ENCODE measurements around the gene ATG2A. TPM values are rescaled to one million over a fixed set of nuclear protein-coding genes. Genes with fewer than 3 reads are reported as not detected.

Gene ATG2A
- total RNA-seq, 1 donor from 2014 or later, result 8.1 TPM

DNA sequence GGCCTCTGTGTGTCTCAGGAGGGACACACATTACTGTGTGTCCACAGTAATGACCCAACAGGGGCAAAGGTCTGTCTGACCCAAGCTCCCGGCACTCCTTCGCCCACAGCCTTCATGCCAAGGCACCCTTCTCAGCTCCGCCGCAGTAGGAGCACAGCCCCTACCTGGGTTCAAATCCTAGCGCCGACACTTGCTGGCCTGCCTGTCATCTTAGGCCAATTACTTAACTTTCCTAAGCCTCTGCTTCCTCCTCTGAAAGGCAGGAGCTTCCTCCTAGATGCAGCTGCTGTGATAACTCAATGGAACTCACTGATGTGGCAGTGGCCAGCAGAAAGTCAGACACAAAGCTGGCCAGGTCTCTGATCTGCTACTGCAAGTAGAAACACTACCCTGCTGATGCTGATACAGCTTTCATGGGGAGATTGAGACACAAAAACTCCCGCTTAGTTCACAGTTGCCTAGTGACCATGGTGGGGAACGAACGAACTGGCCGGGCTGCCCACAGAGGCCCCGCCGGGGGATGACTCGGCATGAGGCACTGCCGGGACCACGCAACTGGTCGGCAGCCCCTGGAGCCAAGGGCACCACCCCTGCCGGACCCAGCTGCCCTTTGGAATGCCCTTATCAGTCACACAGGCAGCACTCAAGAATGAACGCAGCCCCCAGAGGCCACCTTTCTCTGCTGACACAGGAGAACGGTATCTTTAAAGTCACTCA, 46.7 kb downstream of the ATG2A start:
- DNase-seq, result no peak

DNA sequence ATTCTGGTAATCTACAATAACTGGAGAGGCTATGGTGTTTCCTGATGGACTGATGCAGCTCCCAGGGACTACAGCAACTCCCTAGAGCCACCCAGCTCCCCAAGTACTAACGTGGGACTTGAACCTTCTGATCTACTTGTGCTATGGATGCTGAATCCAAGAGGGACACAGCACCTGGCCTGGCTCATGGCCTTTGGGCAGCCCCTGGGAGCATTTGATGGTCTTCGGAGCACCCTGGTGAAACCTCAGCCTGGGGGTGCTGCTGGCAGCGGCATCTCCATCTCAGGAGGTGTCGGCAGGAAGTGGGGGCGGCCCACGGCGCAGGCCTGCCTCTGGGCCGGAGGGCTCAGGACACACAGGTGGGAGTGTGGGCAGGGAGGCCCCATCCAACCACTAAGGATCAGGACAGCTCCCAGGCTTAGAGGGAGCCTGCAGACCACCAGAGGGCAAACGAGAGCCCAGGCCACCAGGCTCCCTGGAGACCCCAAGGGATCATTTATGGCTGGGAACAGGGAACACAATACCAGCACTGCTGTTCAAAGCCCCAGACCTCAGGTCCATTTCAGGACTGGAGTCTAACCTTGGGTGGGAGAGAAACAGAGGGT, 47.3 kb downstream of the ATG2A start:
- no peak for DNase-seq

DNA sequence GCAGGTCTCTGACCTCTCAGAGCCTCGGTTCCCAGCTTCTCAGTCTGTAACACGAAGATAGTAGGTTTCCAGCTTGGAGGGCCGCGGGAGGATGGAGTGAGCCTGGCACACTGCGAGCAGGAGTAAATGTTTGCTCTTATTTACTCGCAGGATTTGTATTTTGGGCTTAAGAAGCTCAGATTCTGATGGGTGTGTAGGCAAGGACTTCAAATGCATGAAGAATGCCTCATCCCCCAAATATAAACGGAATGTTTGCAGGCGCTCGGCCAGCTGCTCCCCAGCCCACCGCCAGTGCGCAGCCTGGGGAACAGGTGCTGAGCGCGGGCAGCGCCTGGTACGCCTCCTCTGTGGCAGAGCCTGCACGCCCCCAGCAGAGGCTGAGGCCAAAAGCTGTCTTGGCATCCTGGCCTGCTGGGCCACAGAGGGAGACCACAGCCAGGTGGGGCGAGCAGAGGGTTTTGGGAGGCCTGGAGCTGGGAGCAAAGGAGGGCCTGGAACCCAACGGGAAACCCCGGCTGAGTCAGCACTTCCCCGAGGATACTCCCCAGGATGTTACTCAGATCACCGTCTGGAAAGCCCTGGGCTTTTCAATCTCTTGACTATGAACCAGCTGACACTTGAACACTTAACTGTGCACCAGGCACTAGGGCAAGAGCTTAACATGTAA, 48.0 kb downstream of the ATG2A start:
- peak; percentile 16 for DNase-seq

DNA sequence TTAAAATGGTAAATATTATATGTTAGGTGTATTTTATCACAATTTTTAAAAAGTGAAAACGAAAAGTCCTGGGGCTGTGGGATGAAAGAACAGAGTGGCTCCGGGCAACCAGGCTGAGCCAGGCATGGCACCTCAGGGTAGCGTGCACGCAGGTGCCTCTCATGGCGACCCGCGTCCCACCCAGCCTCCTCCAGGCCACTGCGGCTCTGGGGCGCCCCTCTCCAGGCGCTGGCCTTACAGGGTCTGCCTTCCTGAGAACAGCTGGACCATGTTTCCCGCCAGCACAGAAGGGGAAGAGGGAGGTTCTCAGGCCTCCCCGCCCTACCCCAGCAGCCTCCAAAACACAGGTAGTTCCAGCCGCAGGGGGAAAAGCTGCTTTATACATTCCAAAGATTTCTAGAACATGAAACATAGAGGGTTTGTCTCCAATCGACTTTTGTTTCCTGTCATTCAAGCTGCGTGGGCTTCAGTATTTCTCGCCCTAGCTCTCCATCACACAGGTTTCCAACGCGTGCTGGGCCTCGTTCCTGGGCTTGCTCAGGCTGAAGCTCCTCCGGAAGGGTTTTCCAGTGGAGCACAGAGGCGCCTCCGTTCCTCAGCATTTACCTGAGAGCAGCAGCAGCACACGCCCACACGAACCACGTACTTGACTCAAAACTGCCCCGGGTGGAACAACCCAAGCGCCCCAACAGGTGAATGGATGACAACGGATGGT, 49.1 kb downstream of the ATG2A start:
- no peak for DNase-seq

DNA sequence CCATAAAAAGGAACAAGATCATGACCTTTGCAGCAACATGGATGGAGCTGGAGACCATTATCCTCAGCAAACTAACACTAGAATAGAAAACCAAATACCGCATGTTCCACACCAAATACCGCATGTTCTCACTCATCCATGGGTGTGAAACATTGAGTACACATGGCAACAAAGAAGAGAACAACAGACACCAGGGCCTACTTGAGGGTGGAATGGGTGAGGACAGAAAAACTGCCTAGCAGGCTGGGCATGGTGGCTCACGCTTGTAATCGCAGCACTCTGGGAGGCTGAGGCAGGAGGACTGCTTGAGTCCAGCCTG, 50.9 kb downstream of the ATG2A start:
- no peak for DNase-seq

DNA sequence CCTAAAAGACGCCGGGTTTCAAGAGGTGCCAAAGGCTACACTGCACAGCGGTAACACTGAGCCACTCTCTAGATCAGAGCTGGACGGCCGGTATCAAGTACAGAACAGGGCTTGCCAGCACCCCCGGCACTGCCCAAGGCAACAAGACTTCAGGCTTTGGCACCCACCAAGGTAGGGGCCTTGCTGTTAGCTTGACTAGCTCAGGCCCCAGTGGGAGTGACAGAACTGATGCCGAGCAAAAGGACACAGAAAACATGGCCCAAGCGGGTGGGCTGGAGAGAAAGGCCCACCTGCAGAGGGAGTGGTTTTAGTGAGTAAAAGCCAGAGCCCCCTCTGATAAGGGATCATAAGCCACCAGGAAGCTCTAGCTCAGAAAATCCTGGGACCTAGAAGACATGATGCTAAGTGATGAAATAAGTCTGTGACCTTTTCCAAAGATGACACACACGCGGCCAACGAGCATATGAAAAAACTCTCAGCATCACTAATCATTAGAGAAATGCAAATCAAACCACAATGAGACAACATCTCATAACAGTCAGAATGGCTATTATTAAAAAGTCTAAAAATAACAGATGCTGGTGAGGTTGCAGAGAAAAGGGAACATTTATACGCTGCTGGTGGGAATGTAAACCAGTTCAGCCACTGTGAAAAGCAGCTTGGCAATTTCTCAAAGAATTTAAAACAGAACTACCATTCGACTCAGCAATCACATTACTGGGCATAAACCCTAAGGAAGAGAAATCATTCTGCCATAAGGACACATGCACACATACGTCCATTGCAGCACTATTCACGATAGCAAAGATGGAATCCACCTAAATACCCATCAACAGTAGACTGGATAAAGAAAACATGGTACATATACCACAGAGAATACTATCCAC, 51.5 kb downstream of the ATG2A start:
- no peak for DNase-seq

DNA sequence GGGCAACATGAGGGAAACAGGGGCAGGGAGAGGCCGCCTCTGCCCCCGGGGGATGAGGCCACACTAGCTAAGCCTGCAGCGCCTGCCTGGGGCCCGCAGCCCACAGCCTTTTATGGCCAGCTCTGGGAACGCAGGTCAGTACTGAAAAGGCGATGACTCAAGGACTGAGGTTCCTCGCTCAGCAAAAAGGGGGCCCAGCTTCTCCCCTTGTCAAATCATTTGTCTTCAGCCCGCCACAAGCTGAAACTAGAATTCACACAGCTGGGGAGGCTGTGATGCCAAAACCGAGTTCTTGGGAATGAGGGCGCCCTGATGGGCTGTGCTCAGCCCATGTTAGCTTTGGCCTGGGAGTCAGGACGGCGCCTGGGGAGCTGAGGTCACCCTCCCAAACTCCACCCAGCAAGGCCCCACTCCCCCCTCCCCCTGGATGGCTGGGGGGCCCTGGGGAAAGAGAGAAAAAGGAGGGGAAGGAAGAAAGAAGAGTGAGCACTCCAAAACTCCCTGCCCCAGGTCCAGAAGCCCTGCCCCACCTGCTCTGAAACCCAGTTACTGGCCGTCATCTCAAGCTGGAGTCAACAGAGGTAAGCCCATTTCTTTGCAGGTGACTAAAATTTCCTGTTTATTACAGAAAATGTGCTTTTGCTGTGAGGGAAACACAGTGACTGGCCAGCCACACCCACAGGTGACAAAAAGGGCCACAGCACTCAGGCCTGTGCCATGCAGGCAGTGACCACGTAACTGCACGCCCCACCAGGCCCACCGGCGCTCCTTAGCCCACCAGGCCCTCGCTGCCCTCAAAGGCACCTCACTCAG, 52.3 kb downstream of the ATG2A start:
- peak; percentile 44 for DNase-seq

DNA sequence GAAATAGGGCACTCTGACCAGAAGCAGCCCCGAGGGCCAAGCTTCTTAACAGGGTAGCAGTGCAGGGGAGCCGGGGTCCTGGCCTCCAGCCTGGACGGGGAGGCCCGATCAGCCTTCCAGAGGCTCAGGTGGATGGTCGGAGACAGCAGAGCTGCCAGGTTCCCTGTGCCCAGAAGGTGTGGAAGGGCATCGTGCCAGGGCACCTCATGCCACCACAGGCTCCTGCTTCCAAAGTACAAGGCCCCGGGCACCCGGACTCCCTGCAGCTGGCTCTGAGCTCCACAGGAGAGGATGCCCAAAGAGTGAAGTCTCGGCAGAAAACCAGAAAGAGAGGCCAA, 52.9 kb downstream of the ATG2A start:
- DNase-seq, result no peak

DNA sequence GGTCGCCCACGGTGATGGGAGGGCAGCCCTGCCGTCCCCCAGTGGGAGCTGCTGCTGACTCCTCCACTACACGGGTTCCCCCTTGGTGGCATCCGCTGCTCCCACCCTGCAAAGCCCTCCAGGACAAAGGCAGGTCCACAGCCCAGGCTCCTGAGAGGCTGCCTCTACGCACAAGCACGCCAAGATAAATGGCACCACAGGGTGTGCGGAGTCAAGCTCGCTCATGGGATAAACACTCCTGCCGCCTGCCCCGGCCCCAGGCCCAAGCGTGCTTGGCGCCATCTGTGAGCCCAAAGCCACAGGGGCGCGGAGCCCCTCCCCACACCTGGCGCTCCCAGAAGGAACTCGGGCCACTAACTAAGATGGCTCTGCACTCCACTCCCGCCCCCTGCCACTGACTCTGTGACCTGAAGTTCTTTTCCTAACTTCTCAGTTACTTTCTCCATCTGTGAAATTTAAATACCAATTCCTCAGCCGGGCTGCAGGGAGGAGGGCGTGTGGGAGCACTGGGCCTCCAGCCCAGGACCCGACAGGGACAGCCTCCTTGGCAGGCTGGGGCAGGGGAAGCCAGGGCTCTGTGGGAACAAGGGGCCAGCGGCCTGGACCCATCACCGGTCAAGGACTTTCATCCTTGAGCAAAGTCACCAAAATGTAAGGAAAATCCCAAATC, 53.5 kb downstream of the ATG2A start:
- no peak for DNase-seq

DNA sequence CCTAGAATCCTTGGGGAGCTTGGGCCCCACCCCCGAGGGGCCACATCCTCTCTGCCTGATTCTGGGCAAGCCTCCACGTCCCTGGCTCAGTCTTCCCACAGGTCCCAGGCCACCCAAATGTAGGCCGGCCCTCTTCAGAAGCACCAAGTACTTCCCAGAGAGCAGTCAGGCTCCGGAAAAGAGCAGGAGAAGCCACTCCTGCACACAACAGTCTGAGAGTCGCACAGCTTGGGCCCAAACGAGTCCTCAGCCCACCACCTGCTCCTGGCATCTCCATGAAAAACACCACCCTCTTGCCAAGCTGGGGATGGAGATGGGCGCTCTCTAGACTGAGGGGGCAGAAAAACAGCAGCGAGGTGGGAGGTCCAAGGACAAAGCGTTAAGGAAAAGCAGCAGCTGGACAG, 54.0 kb downstream of the ATG2A start:
- no peak for DNase-seq

DNA sequence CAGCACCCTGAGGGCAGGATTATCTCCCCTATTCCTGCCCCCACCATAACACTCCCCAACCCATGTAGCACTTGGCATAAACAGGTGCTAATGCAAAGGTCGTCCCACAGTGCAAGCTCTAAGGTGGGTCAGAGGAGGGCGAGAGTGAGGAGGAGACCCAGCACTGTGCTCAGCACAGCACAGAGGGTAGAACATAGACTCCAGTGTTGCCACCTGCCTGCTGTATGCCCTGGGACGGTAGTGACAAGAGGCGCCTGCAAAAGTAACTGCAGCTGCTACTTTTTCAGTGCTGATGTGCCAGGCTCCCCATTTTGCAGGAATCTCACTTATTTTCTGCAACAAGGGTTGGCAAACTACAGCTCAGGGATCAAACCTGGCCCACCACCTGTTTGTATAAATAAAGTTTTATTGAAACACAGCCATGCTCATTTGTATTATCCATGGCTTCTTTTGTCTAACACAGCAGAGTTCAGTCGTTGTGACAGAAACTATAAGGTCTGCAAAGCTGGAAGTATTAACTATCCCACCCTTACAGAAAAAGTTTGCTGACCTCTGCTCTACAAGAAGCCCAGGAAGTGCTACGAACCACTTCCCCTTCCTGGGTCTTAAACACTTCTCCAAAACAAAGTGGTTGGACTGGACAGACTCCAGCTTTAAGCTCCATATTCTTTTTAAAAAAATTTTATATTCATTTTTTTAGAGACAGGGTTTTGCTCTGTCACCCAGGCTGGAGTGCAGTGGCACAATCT, 55.6 kb downstream of the ATG2A start:
- DNase-seq, result no peak

DNA sequence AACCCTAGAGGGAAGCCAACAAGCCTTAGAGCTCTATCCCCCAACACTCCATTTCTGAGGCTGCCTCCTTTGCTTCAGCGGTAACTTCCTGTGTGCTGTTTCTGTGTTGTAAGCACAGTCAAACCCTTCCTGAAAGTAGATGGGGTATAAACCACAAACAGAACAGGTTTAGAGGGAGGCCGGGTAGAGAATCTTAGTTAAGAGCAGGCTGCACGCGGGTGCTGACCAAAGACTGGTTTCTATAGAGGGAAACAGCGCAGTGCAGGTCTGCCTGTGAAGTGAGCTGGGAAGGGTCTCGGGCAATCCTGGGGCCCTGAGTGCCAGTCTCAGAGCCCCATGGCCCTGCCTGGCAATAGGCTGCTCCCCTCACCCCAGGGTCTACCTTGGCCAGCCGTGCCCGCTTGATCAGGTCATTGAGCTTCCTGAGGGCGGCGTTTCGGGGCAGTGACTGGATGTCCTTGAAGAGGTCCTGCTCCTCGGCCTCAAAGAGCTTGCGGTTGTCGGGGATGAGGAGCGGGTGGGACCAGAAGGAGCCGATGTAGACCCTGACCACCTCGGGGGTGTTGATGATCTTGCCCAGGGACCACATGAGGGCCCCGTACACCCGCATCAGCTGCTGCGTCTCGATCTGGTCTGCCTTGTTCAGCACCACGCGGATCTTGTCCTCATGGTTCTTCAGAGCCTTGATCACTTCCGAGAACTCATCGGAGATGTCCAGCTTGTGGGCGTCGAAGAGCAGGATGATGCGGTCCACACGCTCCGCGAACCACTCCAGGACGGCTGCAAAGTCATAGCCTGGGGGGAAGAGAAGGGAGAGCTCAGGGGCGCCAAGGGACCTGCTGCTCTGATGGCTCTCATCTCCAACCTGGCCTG, 57.2 kb downstream of the ATG2A start:
- no peak for DNase-seq

DNA sequence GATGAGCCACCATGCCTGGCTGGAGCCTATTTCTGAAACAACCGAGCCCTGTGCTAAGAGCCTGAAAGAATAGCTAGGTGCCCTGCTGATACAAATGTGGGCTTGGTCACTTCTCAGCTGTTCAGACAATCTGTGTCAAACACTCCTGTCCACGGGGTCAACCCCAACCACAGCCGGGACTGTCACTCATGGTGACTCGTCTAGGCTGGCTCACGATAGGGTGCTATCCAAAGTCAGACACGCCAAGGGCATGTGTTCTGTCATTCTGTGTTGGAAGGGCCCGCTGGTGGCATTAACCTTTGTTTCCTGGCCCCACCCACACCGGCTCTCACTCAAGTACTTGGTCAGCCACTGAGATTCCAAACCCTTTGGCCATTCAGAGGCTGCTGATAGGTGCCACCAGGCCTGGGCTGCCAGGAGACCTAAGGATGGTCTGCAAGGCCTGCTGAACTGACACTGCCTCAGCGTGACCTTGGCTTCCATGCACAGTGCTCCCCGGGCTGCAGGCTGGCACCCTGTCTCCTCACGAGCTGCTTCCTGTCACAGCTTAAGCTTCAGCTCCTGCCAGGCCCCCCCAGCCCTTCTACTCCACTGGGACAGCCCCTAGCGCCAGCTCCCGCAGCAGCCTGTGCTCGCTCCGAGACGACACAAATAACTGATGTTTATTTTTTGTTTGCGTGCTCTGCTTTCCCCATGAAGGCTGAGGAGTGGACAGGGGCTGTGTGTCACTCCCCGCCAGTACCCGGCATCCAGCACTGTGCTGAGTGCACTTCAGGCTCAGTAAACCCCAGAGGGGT, 58.3 kb downstream of the ATG2A start:
- no peak for DNase-seq

DNA sequence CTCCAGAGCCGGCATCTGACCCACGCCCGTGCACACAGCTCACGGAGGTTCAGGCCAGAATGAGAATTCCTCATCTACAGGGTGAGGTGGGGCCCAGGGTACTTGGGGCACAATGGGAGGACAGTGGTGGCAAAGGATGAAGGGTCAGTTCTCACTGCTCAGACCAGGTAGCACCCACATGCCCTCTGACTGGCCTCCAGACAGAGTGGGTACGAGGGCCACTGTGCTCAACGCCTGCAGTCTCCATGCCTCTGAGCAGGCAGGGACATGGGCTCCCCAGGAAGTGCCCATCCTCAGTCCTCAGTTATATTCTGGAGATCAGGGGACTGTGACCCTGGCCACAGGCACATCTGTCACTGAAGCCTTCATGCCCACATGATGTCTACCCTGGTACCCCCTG, 59.5 kb downstream of the ATG2A start:
- DNase-seq, result no peak

DNA sequence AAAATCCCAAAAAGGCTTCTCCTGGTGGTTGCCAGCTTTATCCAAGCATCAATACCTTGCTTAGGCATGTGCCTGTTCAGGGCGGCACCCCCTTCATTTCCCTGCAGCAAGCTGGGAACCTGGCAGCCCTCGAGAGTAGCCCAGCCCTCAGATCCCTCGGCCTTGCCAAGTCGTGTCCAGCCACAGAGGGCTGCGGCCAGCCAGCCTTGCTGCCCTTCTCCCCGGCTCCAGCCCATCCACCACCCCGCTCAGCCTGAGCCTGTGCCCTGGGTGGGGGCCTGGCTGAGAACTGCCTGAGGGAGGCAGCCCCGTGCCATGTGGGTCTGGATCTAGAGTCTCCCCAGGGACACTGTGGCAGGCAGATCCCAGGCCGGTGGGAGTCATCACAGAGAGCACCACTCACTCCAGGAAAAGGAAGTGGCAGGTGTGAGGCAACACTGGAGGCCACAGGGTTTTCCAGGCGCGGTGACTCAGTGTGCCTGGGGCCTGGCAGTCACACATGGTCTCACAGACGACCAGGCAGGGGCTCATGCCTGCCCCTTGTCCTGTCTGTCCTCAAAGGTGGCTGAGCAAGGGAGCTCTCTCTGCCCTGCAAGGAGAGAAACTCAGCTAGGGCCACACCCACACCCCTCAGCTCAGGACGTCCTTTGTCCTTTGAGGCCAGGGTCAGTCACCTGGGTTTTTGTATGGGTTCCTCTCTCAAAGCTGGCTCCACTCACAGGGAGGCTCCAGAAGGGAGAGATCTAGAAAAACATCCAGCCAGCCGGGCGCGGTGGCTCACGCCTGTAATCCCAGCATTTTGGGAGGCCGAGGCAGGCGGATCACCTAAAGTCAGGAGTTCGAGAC, 60.4 kb downstream of the ATG2A start:
- DNase-seq, result no peak

DNA sequence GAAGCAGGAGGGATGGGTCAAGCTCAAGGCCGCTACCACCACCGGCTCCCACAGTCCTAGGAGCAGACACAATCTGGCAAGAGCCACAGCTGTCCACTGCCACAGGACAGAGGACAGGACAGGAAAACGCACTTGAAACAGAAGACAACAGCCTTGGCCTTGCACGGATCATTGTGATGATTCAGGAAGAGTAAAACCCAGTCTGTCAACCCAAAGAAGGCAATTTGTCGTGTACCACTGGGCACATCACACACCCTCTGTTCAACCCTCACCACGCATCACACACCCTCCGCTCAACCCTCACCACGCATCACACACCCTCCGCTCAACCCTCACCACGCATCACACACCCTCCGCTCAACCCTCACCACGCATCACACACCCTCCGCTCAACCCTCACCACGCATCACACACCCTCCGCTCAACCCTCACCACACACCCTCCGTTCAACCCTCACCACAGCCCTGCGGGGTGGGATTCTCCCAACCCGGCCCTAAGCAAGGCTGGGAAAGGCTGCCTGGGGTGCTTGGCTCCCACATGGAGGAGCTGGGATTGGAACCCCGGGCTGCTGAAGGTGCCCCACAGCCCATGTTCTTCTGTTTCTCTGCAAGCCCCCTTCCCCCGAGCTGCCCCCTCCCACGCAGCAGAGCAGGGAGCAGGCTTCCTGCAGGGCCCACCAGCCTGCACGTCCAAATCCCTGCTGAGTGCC, 61.3 kb downstream of the ATG2A start:
- no peak for DNase-seq

All from skin of body (tissue), 2 donors.